Suprapubic skin (tissue), 4 donors: ENCODE data around the gene NCKAP5.

Source experiments
- CTCF ChIP-seq, 2 donors: fragments of 200-600 bp in 1 of 2; fragments of 450-650 bp in 1 of 2; sonication (generic) in 1 of 2; IDR thresholded peaks; one replicate each; pipeline ENCODE4 v1.5.1; 2016 to 2019; ENCODE audit warnings: antibody characterized with exemption in 2 of 2, mild to moderate bottlenecking in 1 of 2, moderate library complexity in 1 of 2
- EP300 ChIP-seq: sonication (generic); formaldehyde crosslinking; IDR thresholded peaks from one replicate; pipeline ENCODE4 v1.6.1; 2017; ENCODE audit warnings: antibody characterized with exemption
- POLR2A ChIP-seq, 2 donors: fragments of 450-650 bp; IDR thresholded peaks; one replicate each; pipeline ENCODE4 v1.6.1; 2017; ENCODE audit warnings: antibody characterized with exemption in 2 of 2, mild to moderate bottlenecking in 2 of 2, moderate library complexity in 2 of 2
- POLR2AphosphoS5 ChIP-seq, 3 donors: sonication (generic); formaldehyde crosslinking; IDR thresholded peaks; one replicate each; pipeline ENCODE4 v1.6.1; 2017; ENCODE audit warnings: antibody characterized with exemption in 3 of 3

DNA sequence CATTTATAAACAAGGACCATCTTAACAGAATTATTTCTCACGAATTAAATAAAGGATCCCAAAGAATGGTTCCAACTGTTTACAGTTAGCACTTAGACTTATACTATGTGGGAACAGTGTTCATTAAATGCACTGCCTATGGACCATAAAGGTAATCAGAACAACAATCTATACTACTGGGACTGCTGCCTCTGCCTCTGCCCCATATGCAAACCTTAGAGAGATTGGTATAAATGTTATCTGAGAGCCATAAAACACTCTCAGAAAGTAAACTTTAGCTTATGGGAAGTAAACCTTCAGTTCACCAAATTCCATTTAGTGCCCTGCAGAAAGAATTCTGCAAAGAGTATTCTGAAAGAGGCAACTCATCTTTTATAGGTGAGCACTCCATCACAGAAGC lies 448.0 kb downstream of the NCKAP5 start:
- TF ChIP-seq CTCF (IDR thresholded peaks at IDR 0.05) (no peak), POLR2A (IDR thresholded peaks at IDR 0.05) (no peak), EP300 (no peak), POLR2AphosphoS5 (IDR thresholded peaks at IDR 0.05) (no peak)
